Hematopoietic multipotent progenitor cell treated with erythropoietin and hydrocortisone succinate and interleukin-3 and kit ligand, for 15 days (in vitro differentiated cells): ENCODE data around the gene NGB.
"Not testable (repeated sequence)": the region's sequence is repeated elsewhere in the genome, so short reads cannot be mapped to it uniquely, and the experiment has no call there.

ENCODE experiments used
- DNase-seq: peaks from one replicate; pipeline ENCODE4 v3.0.0-alpha.2; 2015; ENCODE audit warnings: low spot score

The NGB gene

DNA sequence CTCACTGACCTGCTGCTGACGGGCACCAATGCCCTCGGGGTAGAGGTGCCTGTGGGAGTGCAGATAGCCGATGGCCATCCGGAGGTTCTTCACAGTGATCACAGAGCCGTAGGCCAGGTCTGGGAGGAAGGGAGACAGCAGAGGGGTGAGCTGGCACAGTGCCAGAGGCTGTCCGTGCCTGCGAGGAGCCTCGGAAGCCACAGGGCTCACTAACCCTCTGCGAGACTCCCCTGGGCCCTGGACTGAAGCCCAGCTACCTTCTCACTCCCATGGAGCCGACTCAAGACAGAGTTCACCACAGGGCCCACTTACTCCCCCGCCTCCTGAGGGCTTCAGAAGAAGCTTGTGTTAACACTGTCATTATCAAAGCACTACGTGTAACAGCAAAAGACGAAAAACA, 25.1 kb upstream of the NGB start:
- DNase-seq, result no peak

DNA sequence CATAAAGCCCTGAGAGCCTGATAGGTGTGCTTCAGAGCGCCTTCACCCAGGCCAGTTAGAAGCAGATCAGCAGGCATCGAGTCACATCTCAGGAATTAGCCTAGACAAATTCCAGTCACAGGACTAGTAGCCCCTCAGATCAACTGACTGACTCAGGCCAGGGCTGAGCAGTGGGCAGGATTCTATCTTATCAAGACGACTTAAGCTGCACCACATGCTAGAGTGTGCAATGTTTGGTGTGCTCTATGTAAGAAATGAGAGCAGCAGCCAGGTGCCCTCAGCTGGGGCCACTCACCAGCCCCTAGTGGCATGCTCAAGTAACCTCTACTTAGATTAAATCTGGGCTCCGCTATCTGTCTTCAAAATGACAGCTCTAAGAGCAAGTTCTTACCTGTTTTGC, 19.7 kb upstream of the NGB start:
- no peak for DNase-seq

DNA sequence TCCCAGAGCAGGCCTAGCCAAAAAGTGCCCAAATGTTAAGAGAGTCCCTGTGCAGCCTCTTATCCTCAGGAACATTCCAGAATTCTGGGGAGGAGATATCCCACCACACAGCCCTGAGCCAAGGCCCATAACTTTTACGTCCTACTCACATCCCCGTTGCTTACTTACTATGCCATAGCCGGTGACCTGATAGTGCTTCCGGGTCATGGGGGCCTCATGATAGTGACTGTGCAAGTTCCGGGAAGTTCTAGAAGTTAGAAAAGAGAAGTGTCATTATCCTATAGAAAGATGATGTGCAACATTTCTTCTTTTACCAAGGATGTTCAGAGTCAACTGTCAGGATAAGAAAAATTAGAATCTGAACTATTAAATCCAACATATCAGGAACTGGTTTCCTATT, 15.6 kb upstream of the NGB start:
- no peak for DNase-seq

DNA sequence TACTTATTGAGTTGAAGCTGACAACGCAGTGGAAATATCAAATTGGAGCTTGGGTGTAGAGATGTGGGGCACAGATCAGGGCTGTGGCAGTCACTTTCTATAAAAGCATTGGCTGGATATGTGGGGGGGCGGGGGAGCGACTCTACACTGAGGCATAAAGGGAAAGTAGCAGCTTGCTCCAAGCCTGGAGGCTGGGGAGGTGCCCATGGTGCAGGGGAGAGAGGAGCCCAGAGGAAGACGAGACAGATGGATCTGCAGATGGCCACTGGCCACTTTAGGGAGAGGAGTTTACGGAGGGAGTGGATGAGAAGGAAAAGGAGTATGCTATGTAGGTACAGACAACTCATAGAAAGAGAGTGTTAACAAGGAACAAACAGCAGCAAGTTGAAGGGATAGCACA, 13.5 kb upstream of the NGB start:
- DNase-seq, result no peak

DNA sequence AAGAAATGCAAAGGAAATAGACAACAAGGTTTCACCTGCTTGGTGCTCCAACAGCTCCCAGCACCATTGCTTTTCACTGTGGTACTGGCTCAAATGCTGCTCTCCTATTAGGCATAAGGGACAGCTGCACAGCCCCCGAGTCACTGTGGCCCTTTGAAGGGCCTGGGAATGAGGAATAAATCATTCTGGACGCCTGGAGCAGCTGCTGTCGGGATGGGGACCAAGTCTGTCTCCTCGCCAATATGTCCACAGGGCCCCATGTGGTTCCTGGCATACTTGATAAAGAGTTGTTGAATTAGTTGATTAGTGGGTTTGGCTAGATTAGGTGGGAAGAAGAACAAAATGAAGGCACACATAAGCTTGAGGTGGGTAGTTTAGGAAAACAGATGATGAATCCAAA, 13.1 kb upstream of the NGB start:
- DNase-seq, result no peak

DNA sequence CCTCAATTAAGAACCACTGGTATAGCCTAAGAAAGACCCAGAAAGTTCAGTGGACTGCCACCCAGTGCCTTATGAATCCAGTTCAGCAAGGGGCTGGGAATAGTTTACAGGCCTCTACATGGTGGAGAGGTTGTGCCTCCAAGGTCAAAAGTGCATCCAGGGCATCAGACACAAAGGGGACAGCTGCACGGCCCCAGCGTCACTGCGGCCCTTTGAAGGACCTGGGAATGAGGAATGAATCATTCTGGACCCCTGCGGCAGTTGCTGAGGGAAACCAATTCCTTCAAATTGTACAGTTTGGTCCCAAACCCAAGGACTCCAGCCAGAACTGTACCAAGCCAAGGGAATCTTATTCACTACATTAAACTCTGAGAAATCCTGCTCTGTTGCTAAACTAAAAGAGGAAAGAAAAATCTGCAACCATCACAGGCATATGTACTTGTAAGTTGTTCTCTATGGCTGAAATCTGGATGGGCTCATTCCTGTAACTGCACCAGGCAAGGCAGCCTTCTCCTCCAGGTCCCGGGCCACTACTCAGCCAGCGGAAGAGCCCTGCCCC, 10.9 kb upstream of the NGB start:
- no peak for DNase-seq

DNA sequence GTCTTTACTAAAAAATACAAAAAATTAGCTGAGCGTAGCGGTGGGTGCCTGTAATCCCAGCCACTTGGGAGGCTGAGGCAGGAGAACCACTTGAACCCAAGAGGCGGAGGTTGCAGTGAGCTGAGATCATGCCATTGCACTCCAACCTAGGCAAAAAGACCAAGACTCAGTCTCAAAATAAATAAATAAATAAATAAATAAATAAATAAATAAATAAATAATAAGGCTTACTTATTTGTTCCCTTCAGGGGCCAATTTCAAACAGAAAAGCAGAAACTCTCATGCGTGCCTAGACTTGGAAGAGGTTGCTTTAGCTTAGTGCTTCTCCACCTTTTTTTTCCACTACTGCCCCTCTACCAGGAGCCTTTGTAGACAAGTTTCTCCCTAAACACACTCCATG, 9.9 kb upstream of the NGB start:
- DNase-seq, result not testable (repeated sequence)

DNA sequence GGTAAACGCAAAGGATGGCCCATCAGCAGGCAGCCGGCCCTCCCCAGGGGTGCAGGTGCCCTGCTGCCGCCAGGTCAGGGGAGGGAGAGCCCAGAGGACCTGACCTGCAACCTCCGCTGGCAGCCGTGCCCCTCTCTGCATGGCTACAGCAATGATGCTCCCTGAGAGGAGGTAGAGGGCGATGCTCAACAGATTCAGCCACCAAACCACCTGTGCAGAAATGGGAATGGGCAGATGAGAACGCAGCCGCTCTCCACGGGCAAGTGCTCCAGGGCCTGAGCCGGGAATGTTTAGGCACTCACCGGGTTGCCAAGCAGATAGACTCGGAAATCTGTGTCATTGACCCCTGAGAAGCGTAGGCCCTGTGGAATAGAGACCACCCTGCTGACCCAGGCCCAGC, 8.7 kb upstream of the NGB start:
- no peak for DNase-seq

DNA sequence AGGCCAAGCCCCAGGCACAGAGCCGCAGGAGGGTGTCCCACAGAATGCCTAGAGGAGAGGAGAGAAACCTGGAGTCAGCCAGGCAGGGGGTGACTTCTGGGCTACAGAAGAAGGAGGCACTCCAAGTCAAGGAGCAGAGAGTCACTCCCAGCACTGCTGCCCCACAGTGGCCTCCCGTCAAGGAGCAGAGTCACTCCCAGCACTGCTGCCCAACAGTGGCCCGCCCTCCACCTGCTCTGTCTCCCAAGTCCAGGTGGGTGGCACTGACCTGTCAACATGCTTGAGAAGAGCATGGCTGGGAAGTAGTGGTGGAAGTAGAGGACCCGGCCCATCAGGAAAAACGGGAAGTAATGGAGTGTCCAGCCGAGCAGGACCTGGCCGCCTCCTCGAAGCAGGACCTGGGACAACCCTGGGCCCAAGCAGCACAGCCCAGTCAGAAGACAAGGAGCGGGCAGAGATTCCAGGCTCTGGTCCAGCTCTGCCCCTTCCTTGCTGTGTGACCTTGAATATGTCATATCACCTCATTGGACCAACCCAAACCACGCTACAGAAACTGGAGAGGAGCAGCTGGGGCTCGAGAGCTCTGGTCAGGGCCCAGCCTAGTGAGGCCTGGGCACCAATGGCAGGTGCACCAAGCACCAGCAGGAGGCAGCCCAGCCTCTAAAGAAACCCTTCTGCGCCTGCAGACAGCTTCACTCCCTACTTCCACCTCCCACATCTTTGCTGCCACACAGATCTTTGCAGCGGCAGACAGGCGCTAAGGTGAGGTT, 7.6 kb upstream of the NGB start:
- no peak for DNase-seq

DNA sequence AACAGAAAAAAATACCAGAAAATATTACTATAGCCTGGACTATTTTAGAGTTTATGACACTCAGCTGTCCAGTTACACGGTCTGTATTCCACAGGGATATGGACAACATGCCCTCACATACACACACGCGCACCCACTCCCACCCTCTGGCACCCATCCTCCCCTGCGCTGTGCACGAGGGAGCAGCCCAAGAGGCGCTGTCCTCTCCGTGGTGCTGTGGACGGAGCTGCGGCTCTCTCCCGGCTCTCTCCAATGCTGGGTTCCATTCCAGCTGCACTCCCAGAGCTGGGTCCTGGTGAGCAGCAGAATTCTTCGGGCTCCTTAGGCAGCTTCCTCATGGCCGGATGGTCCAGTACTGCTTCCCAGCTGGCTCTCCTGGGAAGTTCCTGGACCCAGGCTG, 6.0 kb upstream of the NGB start:
- DNase-seq, result no peak

DNA sequence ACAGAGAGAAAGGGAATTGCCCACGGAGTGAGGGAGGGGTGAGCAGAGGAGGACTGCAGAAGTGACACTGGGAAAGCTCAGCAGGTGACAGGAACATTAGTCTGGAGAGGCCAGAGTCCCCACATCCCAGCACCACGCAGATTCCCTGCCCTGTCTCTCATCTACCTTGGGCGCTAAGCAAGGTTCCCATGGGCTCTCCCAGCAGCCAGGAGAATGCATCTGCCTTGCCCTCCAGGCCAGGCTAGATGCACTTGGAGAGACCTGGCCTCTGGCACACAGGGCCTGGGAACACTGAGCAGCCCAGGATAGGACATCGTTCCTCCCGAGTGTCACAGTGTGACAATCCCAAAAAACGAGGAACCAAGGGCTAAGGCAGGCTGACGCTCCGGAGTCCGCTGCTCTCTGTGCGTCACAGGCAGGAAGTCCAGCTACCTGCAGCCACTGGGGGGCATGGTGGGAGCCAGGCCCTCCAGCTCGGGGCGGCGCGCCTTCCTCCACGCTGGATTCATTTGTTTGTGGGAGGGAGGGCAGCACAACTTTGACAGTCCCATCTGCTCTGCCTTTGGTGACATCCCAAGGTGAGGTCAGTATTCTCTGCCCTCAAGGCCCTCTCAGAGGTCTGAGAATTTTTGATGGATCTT, 5.4 kb upstream of the NGB start:
- DNase-seq, result no peak

DNA sequence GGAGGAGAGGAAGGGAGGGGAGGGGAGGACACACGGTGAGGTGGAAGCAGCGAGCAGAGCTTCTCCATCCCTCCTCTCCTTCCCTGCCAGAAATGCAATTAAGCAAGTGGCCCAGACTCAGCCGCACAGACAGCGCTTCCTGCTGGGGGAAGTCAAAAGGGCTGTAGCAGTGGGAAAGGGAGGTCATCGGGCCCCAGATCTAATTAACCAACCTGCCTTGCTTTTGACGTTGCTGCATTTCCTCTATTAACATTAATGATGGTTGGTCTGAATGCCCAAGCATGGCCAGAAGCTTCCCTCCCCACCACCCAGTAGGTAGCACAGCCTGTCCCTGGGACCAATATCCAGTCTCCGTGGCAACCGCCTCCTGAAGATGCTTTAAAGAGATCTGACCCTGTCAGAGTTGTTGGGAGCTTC, 4.6 kb upstream of the NGB start:
- no peak for DNase-seq

DNA sequence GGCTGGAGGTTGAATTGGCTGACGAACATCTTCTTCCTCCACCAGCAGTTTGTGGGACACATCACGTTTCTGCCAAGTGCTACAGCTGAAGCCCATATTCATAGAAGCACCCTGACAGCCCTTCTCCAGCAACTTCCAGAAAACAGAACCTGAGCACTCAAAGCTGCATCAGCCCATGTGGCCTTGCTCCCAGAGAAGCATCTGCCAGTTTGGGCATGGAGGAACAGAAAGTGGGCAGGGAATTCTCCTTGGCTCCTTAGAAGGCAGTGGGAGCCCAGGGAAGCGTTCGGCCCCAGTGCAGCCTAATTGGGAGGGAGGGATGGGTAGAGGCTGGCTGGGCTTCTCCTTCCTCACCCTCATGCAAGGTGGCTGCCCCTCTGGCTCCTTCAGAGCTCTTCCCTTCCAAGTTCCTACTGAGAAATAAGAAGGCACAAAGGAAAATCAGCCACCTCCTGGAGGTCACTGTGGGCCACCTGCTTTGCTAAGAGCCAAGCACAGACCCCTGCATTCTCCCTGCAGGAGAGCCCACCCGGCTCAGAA, 4.1 kb upstream of the NGB start:
- no peak for DNase-seq

DNA sequence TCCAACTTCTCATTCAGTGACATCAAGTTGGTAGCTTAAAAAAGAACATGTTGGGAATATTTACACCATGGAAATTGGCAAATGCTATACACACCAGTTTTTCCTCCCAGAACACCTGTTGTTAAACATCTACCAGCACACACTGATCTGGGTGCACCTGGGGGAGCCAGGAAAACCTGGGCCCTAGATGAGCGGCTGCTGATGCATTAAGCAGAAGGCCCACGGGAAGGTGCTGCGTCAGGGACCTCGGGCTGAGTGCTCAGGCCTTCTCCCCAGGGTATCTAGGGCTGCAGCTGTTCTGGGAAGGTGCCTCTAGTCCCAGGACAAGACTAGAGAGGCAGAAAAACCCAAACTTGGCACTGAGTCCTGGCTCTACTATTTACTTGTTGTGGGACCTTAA, 2.8 kb upstream of the NGB start:
- DNase-seq, result no peak

DNA sequence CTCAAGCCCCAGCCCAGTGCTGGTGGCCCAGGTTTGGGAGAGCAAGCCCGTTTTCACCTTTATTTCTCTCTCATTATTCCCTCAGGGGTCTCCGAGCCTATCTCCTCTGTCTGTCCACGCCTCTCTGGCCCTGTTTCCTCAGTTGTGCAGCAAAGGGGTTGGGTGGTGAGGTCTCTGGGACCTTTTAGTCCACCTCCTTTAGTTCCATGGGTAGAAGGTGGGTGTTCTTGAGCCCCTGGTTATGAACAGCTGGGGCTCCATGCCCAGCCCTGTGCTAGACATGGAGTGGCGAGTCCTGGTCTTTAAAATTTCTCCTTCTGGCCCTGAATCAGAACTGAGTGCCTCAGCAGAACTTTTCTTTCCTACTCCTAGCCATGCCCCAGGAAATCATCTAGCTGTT, 1.3 kb upstream of the NGB start:
- DNase-seq, result no peak

DNA sequence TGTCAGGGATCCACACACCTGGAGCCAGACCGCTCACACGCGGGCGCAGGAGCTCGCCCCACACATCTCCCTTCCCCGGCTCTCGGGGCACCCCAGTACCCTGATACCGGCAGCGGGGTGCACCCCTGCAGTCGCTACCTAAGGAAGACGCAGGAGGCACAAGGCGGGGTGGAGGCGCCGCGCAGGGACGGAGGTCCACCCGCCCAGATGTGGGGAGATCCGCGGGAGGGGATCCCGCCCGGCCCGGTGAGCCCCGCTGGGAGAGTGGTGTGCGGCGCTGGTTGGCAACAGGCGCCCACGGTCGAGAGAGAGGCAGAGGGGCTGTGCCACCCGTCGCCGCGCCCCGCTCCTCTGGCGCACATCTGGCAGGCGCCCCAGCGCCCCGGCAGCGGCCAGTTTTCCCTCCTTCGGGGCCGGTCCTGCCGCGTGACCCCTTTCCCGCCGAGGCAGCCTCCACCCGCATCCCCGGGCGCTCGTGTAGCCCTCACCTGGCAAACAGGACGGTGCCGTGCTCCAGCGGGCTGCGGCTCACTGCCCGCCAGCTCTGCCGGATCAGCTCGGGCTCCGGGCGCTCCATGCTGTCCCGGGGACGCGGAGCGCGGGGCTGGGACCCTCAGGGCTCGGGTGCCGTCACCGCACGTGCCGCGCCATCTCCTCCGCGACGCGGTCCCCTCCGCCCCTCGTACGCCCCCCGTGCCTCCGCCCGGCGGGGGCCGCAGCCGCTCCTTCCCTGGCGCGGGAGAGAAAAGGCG, 469 bp downstream of the NGB start:
- DNase-seq, result no peak

DNA sequence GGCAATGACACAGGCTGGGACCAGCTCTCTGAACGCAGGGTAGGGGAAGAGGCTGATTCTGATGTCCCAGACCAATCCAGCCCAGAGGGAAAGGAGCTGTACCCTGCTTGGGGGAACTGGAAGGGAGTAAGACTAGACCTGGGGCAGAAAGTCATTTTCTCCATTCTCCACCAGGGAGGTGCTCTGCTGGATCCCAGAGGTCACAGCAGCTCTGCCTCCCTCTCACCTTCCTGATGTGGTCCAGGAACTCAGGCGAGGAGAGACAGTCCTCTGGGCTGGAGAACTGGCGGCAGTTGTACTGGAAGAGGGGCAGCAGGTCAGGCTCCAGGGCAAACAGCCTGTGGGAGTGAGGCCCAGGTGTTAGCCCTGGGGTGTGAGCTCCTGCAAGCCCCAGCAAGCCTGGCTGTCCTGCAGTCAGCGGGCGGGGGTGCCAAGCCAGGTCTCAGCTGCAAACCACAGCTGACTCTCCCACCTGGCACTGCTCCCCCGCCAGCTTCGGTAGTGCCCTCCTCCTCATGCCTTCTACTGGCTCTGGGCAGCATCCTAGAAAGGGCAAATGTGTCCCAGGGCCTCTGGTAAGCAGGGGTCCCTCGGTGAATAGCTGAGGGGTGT, 1.9 kb downstream of the NGB start:
- no peak for DNase-seq

DNA sequence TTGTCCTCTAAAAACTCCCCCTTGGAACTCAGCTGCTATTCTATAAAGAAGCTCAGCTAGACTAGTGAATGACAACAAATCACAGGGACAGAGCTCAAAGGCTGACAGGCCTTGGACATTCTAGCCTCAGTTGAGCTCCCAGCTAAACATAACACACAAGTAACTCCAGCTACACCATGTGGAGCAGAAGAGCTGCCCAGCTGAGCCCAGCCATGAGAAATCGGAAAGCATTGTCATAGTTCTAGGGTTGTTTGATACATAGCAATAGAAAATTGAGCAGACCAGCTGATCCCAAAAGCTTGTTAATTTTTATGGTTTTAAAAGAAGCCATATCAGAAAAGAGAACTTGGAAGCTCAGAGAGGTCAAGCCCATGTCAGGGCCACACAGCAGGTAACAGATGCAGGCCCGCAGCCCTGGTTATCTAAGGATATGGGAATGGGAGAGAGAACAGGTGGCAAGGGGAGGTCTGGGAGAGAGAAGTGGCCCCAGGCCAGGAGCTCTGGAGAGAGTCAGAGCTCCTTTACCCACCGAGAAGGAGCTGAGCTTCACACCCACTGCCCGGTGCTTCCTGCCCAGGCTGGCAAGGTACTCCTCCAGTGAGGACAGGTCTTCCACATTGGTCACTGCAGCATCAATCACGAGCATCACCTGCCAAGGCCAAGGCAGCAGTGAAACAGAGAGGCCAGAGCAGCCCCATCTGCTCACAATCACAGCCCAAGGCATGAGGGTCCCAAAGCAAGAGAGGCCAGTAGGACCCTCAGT, 2.9 kb downstream of the NGB start:
- DNase-seq, result no peak

DNA sequence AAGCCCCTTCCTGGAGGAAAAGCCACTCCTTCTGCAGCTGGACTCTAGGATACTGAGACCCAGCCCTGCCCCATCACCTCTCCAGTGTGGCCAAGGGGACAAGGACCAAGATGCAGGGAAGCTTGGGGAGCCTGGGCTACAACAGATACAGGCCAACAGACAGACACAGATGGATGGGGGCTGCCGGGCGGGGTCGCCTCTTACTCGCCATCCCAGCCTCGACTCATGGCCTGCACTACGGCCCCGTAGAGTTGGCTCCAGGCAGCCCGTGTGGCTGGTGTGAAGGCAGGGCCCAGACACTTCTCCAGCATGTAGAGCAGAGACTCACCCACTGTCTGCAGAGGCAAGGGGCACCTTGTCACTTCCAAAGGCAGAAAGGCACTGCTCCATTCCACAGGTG, 4.7 kb downstream of the NGB start:
- DNase-seq, result no peak

DNA sequence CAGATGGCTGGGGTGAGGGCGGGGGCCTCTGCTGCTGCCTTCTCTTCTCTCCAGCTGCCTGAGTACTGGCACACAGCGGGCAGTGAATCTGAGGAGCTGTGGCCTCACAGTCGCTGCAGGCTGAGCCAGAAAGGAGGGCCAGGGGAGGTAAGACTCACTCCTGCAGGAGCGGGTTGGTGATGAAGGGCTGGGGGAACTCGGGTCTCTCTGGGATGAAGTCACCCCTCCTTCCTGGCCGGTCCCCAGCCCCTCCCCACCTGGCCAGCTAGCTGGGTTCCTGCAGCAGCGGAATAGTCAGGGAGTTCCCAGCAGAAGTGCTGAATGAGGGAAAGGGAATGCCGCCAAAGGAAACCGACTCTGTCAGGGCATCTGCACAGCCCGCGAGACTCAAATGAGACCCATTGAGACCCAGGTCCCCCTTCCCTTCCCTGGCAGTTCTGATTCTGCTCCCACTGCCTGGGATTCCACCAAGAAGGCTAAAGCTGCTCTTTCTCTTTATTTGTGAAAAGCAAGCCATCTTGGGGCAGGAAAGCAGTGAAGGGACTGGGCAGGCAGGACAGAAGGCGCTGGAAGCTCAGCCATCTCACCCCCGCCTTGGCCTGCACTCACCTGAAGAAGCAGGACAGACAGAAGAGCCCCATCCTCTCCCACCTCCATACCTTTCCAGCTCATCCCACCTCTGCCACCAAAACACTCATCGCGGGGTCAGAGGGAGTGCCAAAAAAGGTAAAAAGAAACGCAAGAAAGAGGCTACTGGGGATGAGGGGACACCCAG, 5.3 kb downstream of the NGB start:
- no peak for DNase-seq

DNA sequence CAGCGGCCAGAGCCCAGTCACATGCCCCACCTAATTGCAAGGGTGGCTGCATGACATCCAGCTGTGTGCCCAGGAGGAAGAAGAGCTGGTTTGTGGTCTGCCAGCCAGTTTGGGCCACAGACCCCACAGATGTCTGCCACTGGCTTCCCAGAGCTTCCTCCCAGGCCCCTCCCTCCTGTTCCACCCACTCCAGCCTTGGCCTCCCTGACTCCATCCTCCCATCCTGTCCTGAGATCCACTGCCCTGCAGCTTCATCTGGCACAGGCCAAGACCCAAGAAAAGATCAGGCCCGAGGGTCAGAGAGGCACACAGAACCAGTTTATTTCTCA, 5.9 kb downstream of the NGB start:
- DNase-seq, result no peak
